ENCODE data around the gene DDX11. TPM values are rescaled to one million over a fixed set of nuclear protein-coding genes. Genes with fewer than 3 reads are reported as not detected.
"Not testable (repeated sequence)": the region's sequence is repeated elsewhere in the genome, so short reads cannot be mapped to it uniquely, and the experiment has no call there.

The DDX11 gene
- total and polyA plus RNA-seq, 2 of the 4 experiments (the other 2 are of a cell fraction) = 10.8 to 17.6 TPM

DNA sequence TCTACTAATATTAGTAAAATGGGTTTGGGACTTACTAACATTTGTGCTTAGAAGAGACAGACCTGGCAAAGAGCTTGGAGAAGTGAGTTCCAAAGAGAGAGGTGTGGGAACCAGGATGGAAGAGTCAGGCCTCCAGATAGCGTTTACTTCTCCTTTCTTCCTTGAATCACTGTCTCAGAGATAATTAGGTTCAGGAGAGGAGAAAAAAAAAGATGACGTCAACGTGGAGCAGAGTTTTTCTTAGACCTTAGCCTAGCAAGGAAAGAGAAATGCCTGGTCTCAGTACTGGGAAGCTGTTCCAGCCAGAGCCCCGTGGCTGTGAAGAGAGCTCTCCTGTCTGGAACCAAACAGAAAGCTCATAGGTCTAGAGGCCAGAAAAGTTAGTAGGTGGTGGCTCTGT, 3.4 kb downstream of the DDX11 start:
- ATAC-seq (ENCODE audit: low read depth); H3K9ac ChIP-seq (ENCODE audit: low read depth, low read length); H4K20me1 ChIP-seq (ENCODE audit: insufficient read depth, low read length); POLR2A ChIA-PET (ENCODE audit: unreplicated experiment); H4K91ac ChIP-seq (ENCODE audit: insufficient read depth, low read depth, low read length); H2BK120ac ChIP-seq (ENCODE audit: low read depth, low read length); dilution Hi-C loops (cut with HindIII; ENCODE audit: low sequenced_read_pairs, unreplicated experiment); DNase-seq; H3K23ac ChIP-seq (ENCODE audit: low read depth, low read length); H3K36me3 ChIP-seq (ENCODE audit: control insufficient read depth, insufficient read depth, low read length); H4K5ac ChIP-seq (ENCODE audit: low read depth, low read length); H2AK9ac ChIP-seq (replicated peaks; ENCODE audit: low read depth, low read length, poor library complexity); H3K4ac ChIP-seq (ENCODE audit: low read depth, low read length); H3K9me1 ChIP-seq (ENCODE audit: insufficient read depth, low read length); H3K27ac ChIP-seq (ENCODE audit: insufficient read depth, low read length); H2BK5ac ChIP-seq (ENCODE audit: low read depth, low read length, poor library complexity, severe bottlenecking); CTCF ChIA-PET; intact Hi-C loops (cut with micrococcal nuclease); H3K4me2 ChIP-seq (ENCODE audit: low read depth, low read length); H4K8ac ChIP-seq (ENCODE audit: low read depth in 2 of 2, low read length in 2 of 2); in situ Hi-C loops (cut with MboI; ENCODE audit: low sequenced_read_pairs); H3K27me3 ChIP-seq (ENCODE audit: control insufficient read depth, insufficient read depth, low read length); H3K9me3 ChIP-seq (ENCODE audit: control insufficient read depth, insufficient read depth, low read length); H3K4me1 ChIP-seq (ENCODE audit: control insufficient read depth, insufficient read depth, low read length); H2AFZ ChIP-seq (replicated peaks; ENCODE audit: low read length, poor library complexity); H2BK20ac ChIP-seq (ENCODE audit: low read depth, low read length); H2BK15ac ChIP-seq (ENCODE audit: low read depth, low read length); H3K4me3 ChIP-seq (ENCODE audit: insufficient read depth, low read depth, low read length); BruUV-seq (replicated peaks); H2AK5ac ChIP-seq (ENCODE audit: low read depth, low read length); H3K18ac ChIP-seq (ENCODE audit: low read depth, low read length); H3K14ac ChIP-seq (replicated peaks; ENCODE audit: low read depth, low read length); H3K56ac ChIP-seq (ENCODE audit: extremely low read depth, insufficient read depth, low read length); H3K79me1 ChIP-seq (ENCODE audit: low read depth in 1 of 2, low read length in 2 of 2): not testable (repeated sequence)
- no CpG with 5 or more reads among the region's 4 CpGs for WGBS, 2 experiments (ENCODE audit: extremely low coverage in 2 of 2, insufficient read length in 1 of 2)

DNA sequence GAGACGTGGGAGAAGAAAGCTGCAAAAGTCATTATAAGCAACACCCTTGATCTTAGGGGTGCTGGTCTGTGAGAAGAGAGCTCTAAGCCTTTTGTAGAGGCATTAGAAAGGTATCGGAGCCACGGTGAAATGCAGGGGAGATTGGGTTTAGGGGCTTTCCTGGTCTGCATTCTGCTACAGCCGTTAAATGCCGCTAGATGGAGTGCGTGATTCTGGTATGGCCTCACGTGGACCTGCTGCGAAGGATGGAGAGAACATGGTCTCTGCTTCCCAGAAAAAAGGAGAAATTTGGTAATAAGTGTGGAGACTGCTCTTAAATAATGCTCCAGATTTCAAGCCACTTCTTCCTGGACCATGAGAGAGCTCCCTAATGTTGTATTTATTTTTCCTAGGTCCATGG, 4.3 kb downstream of the DDX11 start:
- peak overlapping the region; percentile 43; the same call in 1 of the 2 replicates for H2AK5ac ChIP-seq (ENCODE audit: low read depth, low read length)
- dilution Hi-C loops (cut with HindIII; ENCODE audit: low sequenced_read_pairs, unreplicated experiment); H3K4me1 ChIP-seq (ENCODE audit: control insufficient read depth, insufficient read depth, low read length); CTCF ChIA-PET; H3K56ac ChIP-seq (ENCODE audit: extremely low read depth, insufficient read depth, low read length); H2AK9ac ChIP-seq (replicated peaks; ENCODE audit: low read depth, low read length, poor library complexity); H3K9me3 ChIP-seq (ENCODE audit: control insufficient read depth, insufficient read depth, low read length); H2AFZ ChIP-seq (replicated peaks; ENCODE audit: low read length, poor library complexity); H2BK15ac ChIP-seq (ENCODE audit: low read depth, low read length); BruUV-seq (replicated peaks); H3K36me3 ChIP-seq (ENCODE audit: control insufficient read depth, insufficient read depth, low read length); in situ Hi-C loops (cut with MboI; ENCODE audit: low sequenced_read_pairs); intact Hi-C loops (cut with micrococcal nuclease); H3K4me3 ChIP-seq (ENCODE audit: insufficient read depth, low read depth, low read length); H3K9me1 ChIP-seq (ENCODE audit: insufficient read depth, low read length); ATAC-seq (ENCODE audit: low read depth); H4K5ac ChIP-seq (ENCODE audit: low read depth, low read length); H3K18ac ChIP-seq (ENCODE audit: low read depth, low read length); H3K4me2 ChIP-seq (ENCODE audit: low read depth, low read length); H3K79me1 ChIP-seq (ENCODE audit: low read depth in 1 of 2, low read length in 2 of 2); H3K27me3 ChIP-seq (ENCODE audit: control insufficient read depth, insufficient read depth, low read length); H4K20me1 ChIP-seq (ENCODE audit: insufficient read depth, low read length); DNase-seq: not testable (repeated sequence)
- H2BK120ac ChIP-seq (ENCODE audit: low read depth, low read length) = peak overlapping the region; percentile 64
- peak overlapping the region; percentile 79 for H3K14ac ChIP-seq (replicated peaks; ENCODE audit: low read depth, low read length)
- H3K4ac ChIP-seq (ENCODE audit: low read depth, low read length) = peak overlapping the region; percentile 77
- peak overlapping the region; percentile 85; the same call in 1 of the 2 replicates for H3K23ac ChIP-seq (ENCODE audit: low read depth, low read length)
- H4K8ac ChIP-seq (ENCODE audit: low read depth in 2 of 2, low read length in 2 of 2) = peak overlapping the region in 1 of 2 experiments; percentile 22; a peak in 1 of 4 replicates
- 0 out of 2 replicates have a peak overlapping the region, but pooled peaks have one; percentile 1 for H3K9ac ChIP-seq (ENCODE audit: low read depth, low read length)
- peak overlapping the region; percentile 7 for H3K27ac ChIP-seq (ENCODE audit: insufficient read depth, low read length)
- peak overlapping the region; percentile 29 for H2BK5ac ChIP-seq (ENCODE audit: low read depth, low read length, poor library complexity, severe bottlenecking)
- 87% methylated on average over 3 of the region's 8 CpGs; no CpG with 5 or more reads in 1 of the 2 experiments for WGBS, 2 experiments (ENCODE audit: extremely low coverage in 2 of 2, insufficient read length in 1 of 2)
- peak overlapping the region; percentile 62; the same call in 1 of the 2 replicates for H4K91ac ChIP-seq (ENCODE audit: insufficient read depth, low read depth, low read length)
- peak overlapping the region; percentile 1; the same call in 1 of the 2 replicates for H2BK20ac ChIP-seq (ENCODE audit: low read depth, low read length)
- POLR2A ChIA-PET (ENCODE audit: unreplicated experiment) = interaction anchor here (0.7 kb wide), 1 partner anchor 253 kb away, joined by 5 read pairs; no protein-coding TSS in a partner anchor

Data from IMR-90 (cell line).